ENCODE data around the gene NAT10.

NAT10 gene

GRCh38 chr11:34157163-34157562 lies 51.7 kb downstream of the NAT10 start:
- in situ Hi-C loops (cut with HindIII; ENCODE audit: low pct_unique_long_range_greater_than_20kb, low sequenced_read_pairs), result no loop called here
- TF ChIP-seq JUND (IDR thresholded peaks at IDR 0.05; ENCODE audit: low read depth), result no peak
- DNase-seq (ENCODE audit: low read depth in 1 of 2, low spot score in 1 of 2), result no peak

GRCh38 chr11:34158661-34159060 lies 53.2 kb downstream of the NAT10 start:
- in situ Hi-C loops (cut with HindIII; ENCODE audit: low pct_unique_long_range_greater_than_20kb, low sequenced_read_pairs), result no loop called here
- no peak for DNase-seq (ENCODE audit: low read depth in 1 of 2, low spot score in 1 of 2)
- no peak for TF ChIP-seq JUND (IDR thresholded peaks at IDR 0.05; ENCODE audit: low read depth)

GRCh38 chr11:34160049-34160721 lies 54.8 kb downstream of the NAT10 start:
- no peak for DNase-seq (ENCODE audit: low read depth in 1 of 2, low spot score in 1 of 2)
- TF ChIP-seq JUND (IDR thresholded peaks at IDR 0.05; ENCODE audit: low read depth), result no peak
- in situ Hi-C loops (cut with HindIII; ENCODE audit: low pct_unique_long_range_greater_than_20kb, low sequenced_read_pairs), result no loop called here

- in situ Hi-C loops (cut with HindIII; ENCODE audit: low pct_unique_long_range_greater_than_20kb, low sequenced_read_pairs), result no loop called here
- TF ChIP-seq JUND (IDR thresholded peaks at IDR 0.05; ENCODE audit: low read depth), result no peak
- DNase-seq (ENCODE audit: low read depth in 1 of 2, low spot score in 1 of 2), result no peak
Measured at GRCh38 chr11:34160791-34161190, 55.4 kb downstream of the NAT10 start.

- DNase-seq (ENCODE audit: low read depth in 1 of 2, low spot score in 1 of 2), result no peak
- TF ChIP-seq JUND (IDR thresholded peaks at IDR 0.05; ENCODE audit: low read depth), result no peak
- in situ Hi-C loops (cut with HindIII; ENCODE audit: low pct_unique_long_range_greater_than_20kb, low sequenced_read_pairs), result no loop called here
Measured at GRCh38 chr11:34161361-34161760, 55.9 kb downstream of the NAT10 start.

GRCh38 chr11:34161812-34162492 lies 56.5 kb downstream of the NAT10 start:
- DNase-seq (ENCODE audit: low read depth in 1 of 2, low spot score in 1 of 2), result peak in 1 of 2 experiments; percentile 12
- TF ChIP-seq JUND (IDR thresholded peaks at IDR 0.05; ENCODE audit: low read depth), result no peak
- in situ Hi-C loops (cut with HindIII; ENCODE audit: low pct_unique_long_range_greater_than_20kb, low sequenced_read_pairs), result no loop called here

- no peak for DNase-seq (ENCODE audit: low read depth in 1 of 2, low spot score in 1 of 2)
- TF ChIP-seq JUND (IDR thresholded peaks at IDR 0.05; ENCODE audit: low read depth), result no peak
- in situ Hi-C loops (cut with HindIII; ENCODE audit: low pct_unique_long_range_greater_than_20kb, low sequenced_read_pairs), result no loop called here
Measured at GRCh38 chr11:34162493-34162820, 57.0 kb downstream of the NAT10 start.

- in situ Hi-C loops (cut with HindIII; ENCODE audit: low pct_unique_long_range_greater_than_20kb, low sequenced_read_pairs), result no loop called here
- TF ChIP-seq JUND (IDR thresholded peaks at IDR 0.05; ENCODE audit: low read depth), result no peak
- no peak for DNase-seq (ENCODE audit: low read depth in 1 of 2, low spot score in 1 of 2)
Measured at GRCh38 chr11:34162856-34163255, 57.4 kb downstream of the NAT10 start.

GRCh38 chr11:34165121-34165520 lies 59.7 kb downstream of the NAT10 start:
- in situ Hi-C loops (cut with HindIII; ENCODE audit: low pct_unique_long_range_greater_than_20kb, low sequenced_read_pairs), result no loop called here
- DNase-seq (ENCODE audit: low read depth in 1 of 2, low spot score in 1 of 2), result no peak

GRCh38 chr11:34165786-34166555 lies 60.5 kb downstream of the NAT10 start:
- peak in 1 of 2 experiments; percentile 50 for DNase-seq (ENCODE audit: low read depth in 1 of 2, low spot score in 1 of 2)
- in situ Hi-C loops (cut with HindIII; ENCODE audit: low pct_unique_long_range_greater_than_20kb, low sequenced_read_pairs), result no loop called here
- TF ChIP-seq JUND (IDR thresholded peaks at IDR 0.05; ENCODE audit: low read depth), result no peak

More at GRCh38 chr11:34165121-34165520, 59.7 kb downstream of the NAT10 start:
- TF ChIP-seq JUND (IDR thresholded peaks at IDR 0.05; ENCODE audit: low read depth), result no peak

- no peak for DNase-seq (ENCODE audit: low read depth in 1 of 2, low spot score in 1 of 2)
- TF ChIP-seq JUND (IDR thresholded peaks at IDR 0.05; ENCODE audit: low read depth), result no peak
- in situ Hi-C loops (cut with HindIII; ENCODE audit: low pct_unique_long_range_greater_than_20kb, low sequenced_read_pairs), result no loop called here
Measured at GRCh38 chr11:34166806-34167740, 61.6 kb downstream of the NAT10 start.

- in situ Hi-C loops (cut with HindIII; ENCODE audit: low pct_unique_long_range_greater_than_20kb, low sequenced_read_pairs), result no loop called here
- no peak for DNase-seq (ENCODE audit: low read depth in 1 of 2, low spot score in 1 of 2)
- TF ChIP-seq JUND (IDR thresholded peaks at IDR 0.05; ENCODE audit: low read depth), result no peak
Measured at GRCh38 chr11:34167961-34168360, 62.5 kb downstream of the NAT10 start.

Data from T47D (cell line).